ENCODE results near the gene UNC13B. TPM values are rescaled to one million over a fixed set of nuclear protein-coding genes. Genes with fewer than 3 reads are reported as not detected.
"Not testable (repeated sequence)": the region's sequence is repeated elsewhere in the genome, so short reads cannot be mapped to it uniquely, and the experiment has no call there.

Gene UNC13B
- total RNA-seq = 1 to 10 TPM; 2.9 to 3.5 TPM

DNA sequence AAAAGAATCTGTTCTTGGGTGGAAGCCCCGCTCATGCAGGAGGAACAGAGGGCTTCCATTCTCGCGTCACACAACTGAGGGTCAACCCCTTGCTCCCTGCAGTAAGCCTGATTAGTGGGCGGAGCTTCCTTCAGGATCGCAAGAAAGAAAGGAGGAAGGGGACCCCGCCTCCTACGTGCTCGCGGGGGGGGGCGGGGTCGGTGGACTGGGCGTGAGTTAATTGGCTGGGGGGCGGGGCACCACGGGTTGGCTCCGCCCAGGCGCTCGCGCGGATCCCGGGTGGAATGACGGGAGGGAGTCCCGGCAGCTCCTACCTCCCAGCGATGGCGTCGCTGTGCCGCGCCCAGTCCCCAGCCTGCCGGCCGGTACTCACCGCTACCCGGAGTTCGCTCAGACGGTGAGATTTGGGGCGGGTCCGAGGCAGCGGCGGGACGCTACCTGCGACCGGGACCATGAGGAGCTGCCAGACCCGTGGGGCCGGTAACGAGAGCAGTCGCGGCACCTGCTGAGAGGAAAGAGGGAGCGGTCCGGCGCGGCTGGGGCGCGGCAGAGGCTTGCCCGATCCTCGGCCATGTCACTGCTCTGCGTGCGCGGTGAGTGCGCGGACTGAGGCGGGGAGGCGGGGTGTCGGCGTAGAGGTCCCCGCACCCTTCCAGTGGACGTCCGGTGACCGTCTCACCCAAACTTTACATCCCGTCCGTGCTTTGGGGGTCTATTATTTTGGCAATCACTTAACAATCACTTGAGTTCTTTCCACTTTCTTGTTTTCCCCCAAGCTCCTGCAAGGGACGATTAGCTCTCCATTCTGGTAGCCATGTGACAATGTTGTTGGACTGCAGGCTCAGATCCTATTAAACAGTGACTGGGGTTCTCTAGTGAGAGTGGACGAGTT, at the start of gene UNC13B:
Gene UNC13B (plus strand): TSS at position 297 of the 892 bp plus-strand sequence. CDS start 275 bp downstream, at position 572.
- CTCF ChIA-PET = interaction anchor here (0.6 to 0.8 kb wide), 2 partner anchors 234 to 314 kb away, joined by 3 read pairs; no protein-coding TSS in a partner anchor
- POLR2A ChIA-PET = no interaction called here

DNA sequence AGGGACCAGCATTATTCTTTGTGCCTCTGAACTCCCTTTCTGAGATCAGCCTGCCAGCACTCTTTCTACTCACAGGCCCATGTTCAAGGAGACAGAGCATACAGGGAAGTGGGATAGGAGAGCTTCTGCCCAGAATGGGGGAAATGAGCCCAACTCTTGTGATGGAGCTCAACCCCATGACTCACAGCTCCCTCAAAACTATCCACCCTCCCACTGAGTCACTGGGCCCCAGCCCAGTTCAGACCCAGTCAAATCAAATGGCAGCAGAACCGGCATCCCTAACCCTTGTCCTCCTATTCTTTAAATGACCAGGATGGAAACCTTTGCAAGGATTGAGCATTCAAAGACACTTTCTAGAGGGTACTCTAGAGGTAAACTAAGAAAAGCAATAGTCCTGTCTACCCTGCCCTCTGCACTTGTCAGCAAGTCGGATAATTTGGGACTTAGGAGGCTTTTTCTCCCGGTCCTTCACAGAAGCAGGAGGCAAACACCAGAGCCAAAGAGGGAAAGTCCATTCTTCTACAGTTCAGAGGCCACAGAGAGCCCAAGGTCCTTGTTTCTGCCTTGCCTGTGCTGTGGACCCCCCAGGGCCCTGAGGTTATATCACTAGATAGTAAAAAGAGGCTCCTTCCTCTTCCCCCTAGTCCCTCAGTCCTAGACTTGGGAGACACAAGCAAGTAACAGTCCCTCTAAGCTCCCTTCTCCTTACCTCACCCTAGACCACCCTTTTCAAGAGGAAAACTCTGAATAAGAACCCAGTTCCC, 49.4 kb upstream of the UNC13B start:
- ChIA-PET POLR2A (interaction anchor here (0.9 to 2.0 kb wide), 4 partner anchors 9 to 487 kb away, joined by 3 to 9 read pairs (median 5); partner anchors contain the start of genes FANCG and STOML2), CTCF (interaction anchor here (1.0 to 2.5 kb wide), 4 partner anchors 9 to 213 kb away, joined by 3 to 13 read pairs (median 6); partner anchors contain the start of genes PIGO and STOML2)

DNA sequence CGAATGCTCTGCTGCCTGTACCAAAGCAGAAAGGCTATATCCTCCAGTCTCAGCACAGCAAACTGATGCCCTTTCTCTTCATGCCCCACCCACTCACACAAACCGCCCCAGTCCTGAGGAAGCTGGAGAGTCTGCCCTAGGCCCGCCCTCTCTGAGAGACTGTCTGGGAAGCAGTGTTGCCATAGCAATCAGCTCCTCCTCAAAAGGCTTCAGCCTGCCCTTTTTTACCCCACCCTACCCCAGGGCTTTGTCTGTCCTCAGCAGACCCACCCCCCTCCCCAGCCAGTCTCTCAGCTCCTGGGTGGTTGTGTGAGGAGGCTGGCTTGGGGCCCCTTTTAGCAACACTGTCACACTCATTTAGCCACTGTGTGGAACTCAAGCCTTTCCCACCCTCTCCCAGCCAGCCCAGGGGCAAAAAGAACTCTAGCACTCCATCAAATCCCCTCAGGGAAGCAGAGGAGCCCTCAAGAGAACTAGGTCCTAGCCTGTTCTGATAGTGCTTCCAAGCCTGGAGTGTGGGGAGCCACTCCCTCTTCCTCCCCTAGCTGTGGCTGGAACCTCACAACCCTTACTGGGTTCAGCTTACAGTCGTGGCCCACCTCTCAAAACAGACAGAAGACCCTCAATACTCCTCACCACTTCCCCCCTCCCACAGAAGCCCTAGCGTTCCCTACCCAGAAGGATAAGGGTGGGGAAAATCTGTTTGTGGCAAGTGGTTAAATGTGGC, 47.5 kb upstream of the UNC13B start:
- ChIA-PET POLR2A (interaction anchor here (0.6 to 2.2 kb wide), 4 partner anchors 12 to 125 kb away, joined by 3 to 23 read pairs (median 3); partner anchors contain the start of genes PIGO and STOML2), CTCF (interaction anchor here (0.6 to 1.9 kb wide), 6 partner anchors 10 to 215 kb away, joined by 3 to 10 read pairs (median 4); partner anchors contain the start of genes FANCG, PIGO and STOML2)

DNA sequence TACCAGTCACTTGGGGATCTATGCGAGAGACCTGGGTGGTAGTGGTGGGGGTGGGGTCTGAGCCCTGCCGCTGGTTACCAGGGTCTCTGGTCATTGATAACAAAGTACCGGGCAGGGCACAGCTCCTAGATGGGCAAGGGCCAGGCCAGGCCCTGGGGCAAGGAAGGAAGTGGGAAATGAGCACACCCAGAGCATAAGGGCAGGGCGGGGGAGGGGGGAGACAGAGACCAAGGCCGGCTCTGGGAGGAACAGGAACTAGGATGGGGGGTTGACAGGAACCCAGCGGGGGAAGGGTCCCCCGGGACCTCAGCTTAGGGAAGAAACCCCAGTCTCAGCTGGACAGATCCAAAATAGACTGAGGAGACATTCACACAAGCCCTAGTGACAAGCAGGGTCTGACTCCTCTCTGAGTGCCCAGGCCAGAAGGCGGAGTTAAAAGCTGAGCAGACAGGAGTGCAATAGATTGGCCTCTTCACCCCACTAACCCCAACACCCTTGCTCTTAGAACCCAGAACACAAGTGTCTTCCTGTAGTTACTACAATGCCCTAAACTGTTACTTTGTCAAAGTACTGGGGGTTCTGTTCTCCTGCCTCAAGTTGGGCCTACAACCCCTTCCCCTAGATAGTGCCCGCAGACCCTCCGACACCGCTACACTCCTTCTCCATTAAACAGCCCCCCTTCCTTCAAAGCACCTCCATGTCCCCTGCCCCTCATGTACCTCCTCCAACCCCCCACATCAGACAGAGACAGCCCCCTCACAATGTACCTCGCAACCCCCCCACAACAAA, 46.8 kb upstream of the UNC13B start:
- CTCF ChIA-PET = interaction anchor here (1.2 to 2.4 kb wide), 6 partner anchors 8 to 215 kb away, joined by 4 to 10 read pairs (median 6); partner anchors contain the start of genes PIGO and STOML2
- POLR2A ChIA-PET = interaction anchor here (0.7 to 2.2 kb wide), 3 partner anchors 13 to 44 kb away, joined by 3 to 23 read pairs (median 4); partner anchors contain the start of genes STOML2 and VCP

DNA sequence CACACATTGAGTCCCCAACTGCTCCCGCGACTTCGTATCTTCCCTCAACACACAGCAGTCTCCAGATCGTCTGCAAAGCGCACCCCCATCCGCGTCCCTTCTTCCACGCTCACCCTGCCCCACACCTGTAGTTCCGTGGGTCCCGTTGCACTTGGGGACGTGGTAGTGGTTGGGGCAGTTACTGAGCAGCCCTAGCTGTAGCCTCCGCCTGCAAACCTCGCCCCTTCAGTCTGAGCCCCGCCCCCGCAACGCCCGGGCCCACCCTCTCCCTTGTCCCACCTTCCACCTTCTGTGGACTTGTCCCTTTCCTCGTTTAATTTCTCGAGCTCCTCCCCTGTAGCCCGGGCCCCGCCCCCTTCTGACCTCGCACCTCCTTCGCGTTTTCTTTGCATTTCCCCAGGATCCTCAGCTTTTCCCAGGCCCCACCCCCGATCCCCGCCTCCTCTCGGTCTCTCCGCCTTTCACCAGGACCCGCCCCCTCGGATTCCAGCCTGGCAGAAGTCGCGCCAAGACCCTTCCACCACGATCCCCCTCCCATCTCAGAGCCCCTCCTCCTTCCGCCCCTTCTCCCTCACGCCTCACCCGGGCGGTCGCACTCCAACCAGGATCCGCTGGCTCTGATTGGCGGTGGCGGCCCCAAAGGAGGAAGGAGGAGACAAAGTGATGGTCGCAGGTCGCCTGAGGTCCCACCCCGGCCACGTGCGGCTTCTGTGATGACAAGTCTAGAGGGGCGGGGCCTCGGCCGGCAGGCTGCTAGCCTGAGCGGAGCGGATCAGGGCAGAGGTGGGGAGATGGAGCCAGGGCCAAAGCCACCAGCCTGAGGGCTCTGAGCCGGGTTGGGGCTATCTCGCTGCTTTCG, 45.9 kb upstream of the UNC13B start, which contains the start of gene ATOSB:
Gene ATOSB (minus strand): TSS at position 183 of the 859 bp plus-strand sequence. CDS start 7,588 bp downstream, outside the sequence.
- ChIA-PET POLR2A (interaction anchor here (0.7 to 1.1 kb wide), 2 partner anchors 43 to 45 kb away, joined by 3 to 4 read pairs; partner anchors contain the start of gene VCP), CTCF (interaction anchor here (0.7 to 2.4 kb wide), 8 partner anchors 9 to 363 kb away, joined by 3 to 10 read pairs (median 6); partner anchors contain the start of gene STOML2)

DNA sequence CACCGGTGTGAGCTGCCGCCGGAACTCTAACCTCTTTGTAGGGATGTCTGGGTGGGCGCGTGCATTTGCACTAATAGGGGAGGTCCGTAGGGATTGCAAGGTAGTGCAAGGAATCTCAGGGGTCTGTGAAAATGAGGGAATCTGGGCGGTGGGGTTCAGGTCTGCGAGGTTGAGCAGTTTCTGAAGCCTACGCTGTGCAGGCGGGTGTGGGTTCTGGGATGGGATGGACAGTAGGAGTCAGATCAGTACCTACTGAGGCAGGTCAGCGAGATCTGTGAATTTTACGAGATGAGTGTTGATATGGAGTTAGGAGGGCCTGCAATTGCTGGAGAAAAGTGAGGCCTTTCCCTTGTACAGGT, 45.3 kb upstream of the UNC13B start:
- ChIA-PET CTCF (interaction anchor here (0.8 to 2.4 kb wide), 10 partner anchors 10 to 362 kb away, joined by 3 to 10 read pairs (median 5); partner anchors contain the start of gene STOML2), POLR2A (no interaction called here)

DNA sequence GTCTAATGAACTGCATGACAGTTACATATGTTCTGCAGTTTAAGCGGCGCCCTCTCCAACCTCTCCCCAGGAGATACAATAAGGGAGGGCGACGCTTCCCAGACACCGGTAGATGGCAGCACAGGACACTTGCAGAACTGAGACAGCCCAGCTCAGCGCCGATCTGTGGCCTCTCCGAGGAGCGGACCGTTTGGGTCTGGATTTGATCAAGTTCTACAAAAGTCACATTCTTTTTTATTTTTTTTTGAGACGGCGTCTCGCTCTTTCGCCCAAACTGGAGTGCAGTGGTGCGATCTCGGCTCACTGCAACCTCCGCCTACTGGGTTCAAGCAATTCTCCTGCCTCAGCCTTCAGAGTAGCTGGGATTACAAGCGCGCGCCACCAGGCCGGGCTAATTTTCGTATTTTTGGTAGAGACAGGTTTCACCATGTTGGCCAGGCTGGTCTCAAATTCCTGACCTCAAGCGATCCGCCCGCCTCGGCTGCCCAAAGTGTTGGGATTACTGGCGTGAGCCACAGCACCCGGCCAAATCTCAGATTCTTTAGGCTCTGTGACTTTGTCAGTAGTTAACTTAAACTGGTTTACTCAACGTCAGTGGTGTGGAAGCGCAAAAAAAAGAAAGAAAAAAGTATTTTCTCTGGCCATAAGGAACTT, 44.8 kb upstream of the UNC13B start:
- ChIA-PET POLR2A (no interaction called here), CTCF (interaction anchor here (0.6 to 2.4 kb wide), 11 partner anchors 10 to 437 kb away, joined by 3 to 10 read pairs (median 5); partner anchors contain the start of gene STOML2)

DNA sequence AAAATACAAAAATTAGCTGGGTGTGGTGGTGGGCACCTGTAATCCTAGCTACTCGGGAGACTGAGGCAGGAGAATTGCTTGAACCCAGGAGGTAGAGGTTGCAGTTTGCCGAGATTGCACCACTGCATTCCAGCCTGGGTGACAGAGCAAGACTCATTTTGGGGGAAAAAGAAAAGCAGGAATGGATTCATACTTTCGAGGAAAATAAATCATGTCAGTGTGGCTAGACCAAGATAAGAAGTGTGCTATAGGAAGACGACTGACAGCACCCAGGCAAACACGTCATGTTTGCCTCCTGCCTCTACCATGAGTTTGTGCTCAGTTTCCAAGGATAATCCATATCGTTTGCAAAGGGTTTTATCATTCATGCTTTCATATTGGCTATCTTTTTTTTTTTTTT, 26.9 kb upstream of the UNC13B start:
- CTCF ChIA-PET = no interaction called here

DNA sequence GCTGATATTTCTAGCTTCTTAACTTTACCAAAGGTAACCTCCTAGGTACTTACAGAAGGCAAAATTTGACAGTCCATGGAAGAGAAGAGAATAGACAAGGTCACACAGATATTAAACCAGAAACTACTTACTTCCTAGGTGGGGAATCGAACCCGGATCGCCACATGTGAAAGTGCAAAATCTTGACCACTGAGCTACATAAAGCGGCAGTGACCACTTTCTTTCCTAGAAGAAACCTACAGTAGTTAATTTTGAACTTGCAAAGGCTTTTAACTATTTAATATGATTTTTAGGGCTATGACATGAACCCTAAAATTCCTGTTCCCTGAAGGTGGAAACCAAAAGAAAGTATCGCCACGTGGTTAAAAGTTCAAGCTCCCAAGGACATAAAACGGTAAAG, 25.8 kb upstream of the UNC13B start:
- POLR2A ChIA-PET = no interaction called here

More for the DNA sequence above, 26.9 kb upstream of the UNC13B start:
- POLR2A ChIA-PET = no interaction called here

DNA sequence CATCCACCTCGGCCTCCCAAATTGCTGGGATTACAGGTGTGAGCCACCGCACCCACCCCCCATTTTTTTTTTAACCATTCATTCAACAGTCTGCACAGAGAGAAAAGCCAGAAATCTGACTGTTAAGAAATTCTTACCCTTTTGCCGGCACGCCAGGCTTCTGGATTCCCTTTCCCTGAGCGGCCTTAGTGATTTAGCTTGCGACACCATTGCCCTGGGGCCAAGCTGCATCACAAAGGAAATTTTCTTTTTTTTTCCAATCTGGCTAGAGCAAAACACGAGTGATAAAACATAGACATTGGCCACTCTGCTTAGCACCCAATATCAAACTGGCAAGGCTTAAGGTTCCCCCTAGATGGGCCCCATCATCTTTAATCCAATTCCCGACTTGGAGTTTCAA, 24.9 kb upstream of the UNC13B start:
- CTCF ChIA-PET = interaction anchor here (1.0 kb wide), 1 partner anchor 20 kb away, joined by 5 read pairs; no protein-coding TSS in a partner anchor
- POLR2A ChIA-PET = no interaction called here

More for the DNA sequence above, 25.8 kb upstream of the UNC13B start:
- CTCF ChIA-PET = interaction anchor here (1.0 kb wide), 1 partner anchor 19 kb away, joined by 5 read pairs; no protein-coding TSS in a partner anchor

DNA sequence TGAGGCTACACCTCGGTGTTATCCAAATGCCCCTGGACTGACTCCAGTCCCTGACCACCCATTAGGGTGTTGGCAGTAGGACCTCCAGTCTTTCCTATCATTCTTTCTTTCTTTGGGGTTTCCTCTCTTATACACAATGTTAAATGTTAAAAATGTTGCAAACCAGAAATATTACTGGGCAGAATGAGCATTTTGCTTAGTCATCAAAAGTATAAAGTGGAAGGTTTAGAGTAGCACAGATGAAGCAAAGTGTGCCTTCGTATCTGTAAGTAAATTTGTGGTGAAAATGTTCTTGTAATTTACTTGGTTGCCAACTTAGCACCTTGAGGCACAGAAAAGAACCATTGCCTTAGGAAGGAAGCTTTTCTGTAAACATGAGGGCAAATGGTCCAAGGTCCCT, 21.7 kb upstream of the UNC13B start:
- CTCF ChIA-PET = no interaction called here

DNA sequence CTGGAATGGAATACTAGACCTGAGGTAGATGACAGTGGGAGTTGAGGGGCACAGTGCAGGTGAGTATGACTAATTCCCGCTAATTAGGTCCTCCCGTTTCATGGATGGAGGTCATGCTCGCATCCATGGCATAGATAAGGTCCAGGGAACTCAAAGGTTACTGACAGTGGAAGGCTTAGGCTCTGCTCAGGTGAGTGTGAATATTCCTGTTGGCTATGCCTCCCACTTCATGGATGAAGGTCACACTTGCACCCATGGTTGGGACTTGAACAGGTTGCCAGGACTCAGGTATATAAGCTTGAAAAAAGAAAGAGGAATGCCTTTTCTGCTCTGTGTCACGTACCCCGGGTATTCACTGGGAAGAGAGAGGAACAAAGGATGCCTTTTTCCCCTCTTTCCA, 19.8 kb upstream of the UNC13B start:
- ChIA-PET CTCF (no interaction called here), POLR2A (no interaction called here)

More for the DNA sequence above, 21.7 kb upstream of the UNC13B start:
- POLR2A ChIA-PET = no interaction called here

DNA sequence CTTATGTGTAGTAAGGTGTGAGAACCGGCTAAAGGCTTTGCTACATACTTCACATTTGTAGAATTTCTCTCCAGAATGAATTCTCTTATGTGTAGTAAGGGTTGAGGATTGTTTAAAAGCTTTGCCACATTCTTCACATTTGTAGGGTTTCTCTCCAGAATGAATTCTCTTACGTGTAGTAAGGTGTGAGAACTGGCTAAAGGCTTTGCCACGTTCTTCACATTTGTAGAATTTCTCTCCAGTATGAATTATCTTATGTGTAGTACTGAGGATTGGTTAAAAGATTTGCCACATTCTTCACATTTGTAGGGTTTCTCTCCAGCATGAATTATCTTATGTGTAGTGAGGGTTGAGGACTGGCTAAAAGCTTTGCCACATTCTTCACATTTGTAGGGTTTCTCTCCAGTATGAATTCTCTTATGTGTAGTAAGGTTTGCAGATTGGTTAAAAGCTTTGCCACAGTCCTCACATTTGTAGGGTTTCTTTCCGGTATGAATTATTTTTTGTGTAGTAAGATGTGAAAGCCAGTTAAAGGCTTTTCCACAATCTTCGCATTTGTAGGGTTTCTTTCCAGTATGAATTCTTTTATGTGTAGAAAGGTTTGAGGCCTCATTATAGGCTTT, 13.8 kb upstream of the UNC13B start:
- POLR2A ChIA-PET, CTCF ChIA-PET: not testable (repeated sequence)

DNA sequence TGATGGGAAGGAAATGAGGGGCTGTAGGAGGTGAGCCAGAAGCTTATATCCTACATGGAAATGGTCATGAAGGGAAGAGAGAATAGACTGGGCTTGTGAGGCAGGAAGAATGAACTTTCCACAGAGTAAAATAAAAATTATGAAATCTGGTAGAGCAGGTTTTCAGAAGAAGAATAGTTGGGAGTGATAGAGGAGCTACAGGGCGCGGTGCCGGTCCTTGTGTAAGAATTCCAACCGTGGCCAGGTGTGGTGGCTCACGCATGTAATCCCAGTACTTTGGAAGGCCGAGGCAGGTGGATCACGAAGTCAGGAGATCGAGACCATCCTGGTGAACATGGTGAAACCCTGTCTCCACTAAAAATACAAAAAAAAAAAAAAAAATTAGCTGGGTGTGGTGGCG, 8.9 kb upstream of the UNC13B start:
- ChIA-PET POLR2A (no interaction called here), CTCF (no interaction called here)

DNA sequence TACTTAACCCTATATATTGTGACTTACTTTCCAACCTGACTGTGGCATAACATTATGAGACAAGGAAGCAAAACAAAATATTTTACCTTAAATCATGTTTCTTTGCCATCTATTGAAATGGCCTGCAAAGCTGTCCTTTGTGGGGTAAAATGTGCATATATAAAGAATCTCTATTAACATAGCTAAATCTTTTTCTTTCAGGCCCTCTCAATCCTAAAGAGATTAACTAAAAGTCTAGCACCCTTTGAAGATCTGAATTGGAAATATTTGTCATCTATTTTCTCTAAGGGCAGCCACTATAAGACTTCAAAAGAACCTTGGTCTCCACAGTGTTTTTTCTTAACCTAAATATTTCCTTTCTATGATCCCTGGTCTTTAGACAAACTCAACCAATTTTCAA, 5.0 kb upstream of the UNC13B start:
- ChIA-PET POLR2A (no interaction called here), CTCF (interaction anchor here (0.7 kb wide), 1 partner anchor 441 kb away, joined by 3 read pairs; no protein-coding TSS in a partner anchor)

DNA sequence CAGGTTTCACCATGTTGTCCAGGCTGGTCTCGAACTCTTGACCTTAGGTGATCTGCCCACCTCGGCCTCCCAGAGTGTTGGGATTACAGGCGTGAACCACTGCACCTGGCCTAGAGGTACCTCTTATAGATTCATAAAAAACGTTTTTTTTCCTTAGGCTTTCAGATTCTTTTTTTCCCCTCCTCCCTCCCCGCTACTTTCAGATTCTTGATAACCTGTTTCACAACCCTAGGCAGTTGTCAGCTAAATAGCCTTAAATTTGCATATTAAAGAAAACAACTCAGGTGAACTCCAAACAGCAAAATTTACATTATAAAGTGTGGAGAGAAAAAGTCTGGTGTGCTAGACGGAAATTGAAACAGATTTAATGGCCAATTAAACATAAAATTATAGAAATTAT, 4.0 kb upstream of the UNC13B start:
- CTCF ChIA-PET = interaction anchor here (0.7 kb wide), 1 partner anchor 754 kb away, joined by 4 read pairs; no protein-coding TSS in a partner anchor
- POLR2A ChIA-PET = not testable (repeated sequence)

All from activated CD8-positive, alpha-beta memory T cell treated with anti-CD3 and anti-CD28 coated beads for 36 hours (primary cell).